HUES64 (cell line): ENCODE results near the gene PPP6R3.

Source experiments
- H3K27ac ChIP-seq: 2 replicates; pipeline ENCODE4 v1.7.0; 2013; ENCODE audit warnings: low read depth, low read length, inconsistent platforms
- H3K27me3 ChIP-seq: 2 replicates; pipeline ENCODE4 v1.6.1; 2013; ENCODE audit warnings: mild to moderate bottlenecking, low read length; ENCODE audit not compliant: insufficient read depth
- H3K36me3 ChIP-seq: 2 replicates; pipeline ENCODE4 v1.6.1; 2013; ENCODE audit warnings: mild to moderate bottlenecking, low read length; ENCODE audit not compliant: insufficient read depth
- H3K4me1 ChIP-seq: 2 replicates; pipeline ENCODE4 v1.6.1; 2013; ENCODE audit warnings: mild to moderate bottlenecking, low read length, moderate library complexity; ENCODE audit not compliant: insufficient read depth
- H3K4me3 ChIP-seq: 2 replicates; pipeline ENCODE4 v1.5.1; 2013; ENCODE audit warnings: mild to moderate bottlenecking, low read length, moderate library complexity
- H3K9ac ChIP-seq: 2 replicates; pipeline ENCODE4 v1.6.1; 2013; ENCODE audit warnings: mild to moderate bottlenecking, low read depth, low read length
- H3K9me3 ChIP-seq: 2 replicates; pipeline ENCODE4 v1.6.1; 2013; ENCODE audit warnings: low read depth, low read length; ENCODE audit not compliant: insufficient read depth
- WGBS: fragments of 150-250, 120-280 bp; methylation state at CpG from one replicate; pipeline ENCODE4 v1.1.7; 2013; ENCODE audit warnings: missing lambda C conversion rate; 5-methylcytosine and 5-hydroxymethylcytosine counted together

PPP6R3 gene

GRCh38 chr11:68661697-68662603 is 201.4 kb downstream of the PPP6R3 start:
- Histone ChIP-seq H3K9me3 (0 out of 2 replicates have a peak, but pooled peaks cover 5% of the 10 kb centered on the region), H3K36me3 (no peaks in the 10 kb centered on the region), H3K27me3 (no peaks in the 10 kb centered on the region), H3K4me1 (no peaks in the 10 kb centered on the region), H3K27ac (no peak overlapping the region), H3K9ac (no peak overlapping the region), H3K4me3 (no peak overlapping the region)
- 84% methylated on average over 18 of the region's 18 CpGs for WGBS

- H3K4me1 ChIP-seq: no peaks in the 10 kb centered on the region
- WGBS: 93% methylated on average over 18 of the region's 18 CpGs
- no peak overlapping the region for H3K9ac ChIP-seq
- no peaks in the 10 kb centered on the region for H3K27me3 ChIP-seq
- no peak overlapping the region for H3K27ac ChIP-seq
- no peak overlapping the region for H3K4me3 ChIP-seq
- 0 out of 2 replicates have a peak, but pooled peaks cover 5% of the 10 kb centered on the region for H3K9me3 ChIP-seq
- H3K36me3 ChIP-seq: no peaks in the 10 kb centered on the region
Measured at GRCh38 chr11:68663482-68664010, 203.0 kb downstream of the PPP6R3 start.

DNA sequence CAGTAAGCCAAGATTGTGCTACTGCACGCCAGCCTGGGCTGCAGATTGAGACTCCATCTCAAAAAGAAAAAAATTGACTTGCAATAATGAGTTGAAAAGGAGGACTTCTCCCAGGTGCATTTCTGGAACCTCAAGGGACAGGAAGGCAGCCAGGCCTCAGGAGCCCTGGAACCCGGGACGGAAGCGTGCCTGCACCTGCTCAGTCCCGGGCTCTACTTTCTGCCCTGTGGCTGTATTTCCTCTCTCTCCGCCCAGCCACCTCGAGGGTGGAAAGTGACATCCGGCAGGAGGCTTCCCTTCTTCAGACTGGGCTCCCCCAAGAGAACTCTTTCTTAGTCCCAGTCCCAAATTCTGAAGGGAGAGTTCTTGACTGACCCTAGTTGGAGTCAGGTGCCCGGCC is 203.6 kb downstream of the PPP6R3 start:
- no peaks in the 10 kb centered on the region for H3K36me3 ChIP-seq
- no peaks in the 10 kb centered on the region for H3K4me1 ChIP-seq
- 96% methylated on average over 9 of the region's 9 CpGs for WGBS
- H3K27ac ChIP-seq: no peak overlapping the region
- H3K27me3 ChIP-seq: no peaks in the 10 kb centered on the region
- H3K4me3 ChIP-seq: no peak overlapping the region
- H3K9me3 ChIP-seq: 0 out of 2 replicates have a peak, but pooled peaks cover 5% of the 10 kb centered on the region
- H3K9ac ChIP-seq: no peak overlapping the region

- WGBS: 94% methylated on average over 6 of the region's 7 CpGs
Measured at GRCh38 chr11:68664906-68665305, 204.4 kb downstream of the PPP6R3 start.

More at GRCh38 chr11:68664906-68665305, 204.4 kb downstream of the PPP6R3 start:
- Histone ChIP-seq H3K9me3 (0 out of 2 replicates have a peak, but pooled peaks cover 5% of the 10 kb centered on the region), H3K4me1 (no peaks in the 10 kb centered on the region), H3K27ac (no peak overlapping the region), H3K9ac (no peak overlapping the region), H3K27me3 (no peaks in the 10 kb centered on the region), H3K36me3 (no peaks in the 10 kb centered on the region), H3K4me3 (no peak overlapping the region)
